NB4 (cell line): ENCODE data around the gene EGR2.
A peak's percentile ranks its signal among the peaks of the same experiment; 100 is the strongest.

ENCODE experiments used
- DNase-seq: peaks from one replicate; pipeline ENCODE4 v3.0.0; 2010; ENCODE audit warnings: low read depth
- H3K4me3 ChIP-seq: one replicate; pipeline ENCODE4 v1.5.1; 2011; ENCODE audit warnings: mild to moderate bottlenecking, low read depth, low read length, moderate library complexity
- MYC ChIP-seq: IDR thresholded peaks from 2 replicates; pipeline ENCODE4 v1.6.1; 2011; ENCODE audit warnings: low read depth, low read length
- POLR2A ChIP-seq: IDR thresholded peaks from 2 replicates; pipeline ENCODE4 v1.6.1; 2011; ENCODE audit warnings: mild to moderate bottlenecking; ENCODE audit not compliant: insufficient read length; ENCODE audit errors: extremely low read depth
- TF ChIP-seq, protein P1 (sequence below): IDR thresholded peaks from 2 replicates; pipeline ENCODE4 v1.6.1; 2011; ENCODE audit warnings: low read depth, low read length
- TF ChIP-seq, protein P2 (sequence below): IDR thresholded peaks from one replicate; pipeline ENCODE4 v1.5.1; 2012; ENCODE audit warnings: low read depth, low read length

Gene EGR2

GRCh38 chr10:62817766-62818425, 1.7 kb upstream of the EGR2 start:
- TF ChIP-seq, protein P1, sequence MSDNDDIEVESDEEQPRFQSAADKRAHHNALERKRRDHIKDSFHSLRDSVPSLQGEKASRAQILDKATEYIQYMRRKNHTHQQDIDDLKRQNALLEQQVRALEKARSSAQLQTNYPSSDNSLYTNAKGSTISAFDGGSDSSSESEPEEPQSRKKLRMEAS = peak; percentile 52
- no peak for TF ChIP-seq MYC
- TF ChIP-seq, protein P2, sequence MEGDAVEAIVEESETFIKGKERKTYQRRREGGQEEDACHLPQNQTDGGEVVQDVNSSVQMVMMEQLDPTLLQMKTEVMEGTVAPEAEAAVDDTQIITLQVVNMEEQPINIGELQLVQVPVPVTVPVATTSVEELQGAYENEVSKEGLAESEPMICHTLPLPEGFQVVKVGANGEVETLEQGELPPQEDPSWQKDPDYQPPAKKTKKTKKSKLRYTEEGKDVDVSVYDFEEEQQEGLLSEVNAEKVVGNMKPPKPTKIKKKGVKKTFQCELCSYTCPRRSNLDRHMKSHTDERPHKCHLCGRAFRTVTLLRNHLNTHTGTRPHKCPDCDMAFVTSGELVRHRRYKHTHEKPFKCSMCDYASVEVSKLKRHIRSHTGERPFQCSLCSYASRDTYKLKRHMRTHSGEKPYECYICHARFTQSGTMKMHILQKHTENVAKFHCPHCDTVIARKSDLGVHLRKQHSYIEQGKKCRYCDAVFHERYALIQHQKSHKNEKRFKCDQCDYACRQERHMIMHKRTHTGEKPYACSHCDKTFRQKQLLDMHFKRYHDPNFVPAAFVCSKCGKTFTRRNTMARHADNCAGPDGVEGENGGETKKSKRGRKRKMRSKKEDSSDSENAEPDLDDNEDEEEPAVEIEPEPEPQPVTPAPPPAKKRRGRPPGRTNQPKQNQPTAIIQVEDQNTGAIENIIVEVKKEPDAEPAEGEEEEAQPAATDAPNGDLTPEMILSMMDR = peak; percentile 59
- no peak for TF ChIP-seq POLR2A
- H3K4me3 ChIP-seq = peak overlapping the region; percentile 57
- DNase-seq = peak; percentile 87

- peak; percentile 67 for DNase-seq
- no peak for TF ChIP-seq MYC
- TF ChIP-seq, protein P1 = no peak; the same call in 1 of the 2 replicates
- H3K4me3 ChIP-seq = peak overlapping the region; percentile 57
Observed at GRCh38 chr10:62817121-62817765, 1.1 kb upstream of the EGR2 start.

GRCh38 chr10:62816076-62816330, 163 bp downstream of the EGR2 start:
- TF ChIP-seq POLR2A = no peak
- no peak for TF ChIP-seq MYC
- H3K4me3 ChIP-seq = peak overlapping the region; percentile 57
- DNase-seq = no peak

DNA sequence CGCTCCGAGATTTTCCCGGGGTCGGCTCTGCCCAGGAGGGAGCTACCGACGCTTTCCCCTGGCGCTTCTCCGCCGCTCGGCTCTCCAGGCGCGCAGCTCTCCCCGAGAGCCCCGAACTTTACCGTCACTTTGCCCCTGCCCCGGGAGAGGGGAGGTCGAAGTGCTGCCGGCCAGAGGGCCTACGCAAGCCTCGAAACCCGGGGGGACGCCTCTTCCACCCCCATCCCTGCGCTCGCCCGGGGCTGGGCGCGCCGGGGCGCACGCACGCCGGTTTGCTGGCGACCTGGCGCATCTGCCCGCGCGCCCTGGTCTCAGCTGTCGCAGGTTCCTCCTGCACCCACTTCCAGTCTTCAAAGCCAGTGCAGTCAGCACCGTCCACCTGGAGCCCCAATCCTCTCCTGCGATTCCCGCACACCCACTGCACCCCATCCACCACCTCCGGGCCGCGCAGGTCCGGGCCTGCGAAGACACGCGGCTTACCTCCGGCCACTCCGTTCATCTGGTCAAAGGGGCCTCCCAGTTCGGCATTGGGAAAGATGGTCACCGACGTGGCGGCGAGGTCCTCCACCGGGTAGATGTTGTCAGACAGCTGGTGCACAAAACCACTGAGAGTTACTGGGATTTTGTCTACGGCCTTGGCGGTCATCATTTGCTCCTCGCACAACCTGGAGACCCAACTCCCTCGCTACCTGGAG, 638 bp downstream of the EGR2 start:
- DNase-seq = peak; percentile 23
- peak overlapping the region; percentile 57 for H3K4me3 ChIP-seq

DNA sequence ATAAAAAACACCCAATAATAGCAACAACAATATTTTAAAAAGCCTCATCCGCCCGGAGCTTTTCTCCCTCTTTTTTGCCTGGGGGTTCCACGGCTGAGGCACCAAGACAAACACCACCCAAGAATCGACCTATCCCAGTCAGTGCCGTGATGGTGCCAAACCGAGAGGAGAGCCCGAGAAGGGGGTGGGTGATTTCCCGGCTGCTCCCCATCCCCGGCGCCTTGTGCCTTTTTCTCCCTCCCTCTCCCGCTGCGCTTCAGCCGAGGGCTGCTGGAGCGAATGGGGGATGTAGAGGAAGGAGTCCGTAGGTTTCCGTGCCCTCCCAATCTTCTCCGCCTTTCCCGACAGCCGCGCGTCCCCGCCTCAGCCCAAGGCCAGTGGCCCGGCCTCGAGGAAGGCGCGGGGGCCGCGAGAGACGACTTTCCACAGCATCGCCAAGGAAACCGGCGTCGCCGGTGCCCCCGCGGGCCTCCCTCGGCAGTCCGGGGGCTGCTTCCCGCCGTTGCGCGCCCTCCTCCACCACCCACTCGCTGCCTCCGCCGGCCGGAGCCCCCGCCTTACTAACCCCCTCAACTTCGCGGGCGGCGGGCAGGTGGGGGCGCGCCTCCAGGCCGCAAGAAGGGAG, 1.3 kb downstream of the EGR2 start:
- DNase-seq = no peak
- TF ChIP-seq, protein P1 = no peak
- TF ChIP-seq POLR2A = no peak
- no peak for TF ChIP-seq MYC
- no peak overlapping the region for H3K4me3 ChIP-seq

More for the DNA sequence above, 638 bp downstream of the EGR2 start:
- TF ChIP-seq, protein P2 = no peak
- TF ChIP-seq, protein P1 = no peak
- no peak for TF ChIP-seq POLR2A
- TF ChIP-seq MYC = no peak

- TF ChIP-seq POLR2A = no peak
- TF ChIP-seq, protein P2 = no peak
- TF ChIP-seq MYC = no peak
- TF ChIP-seq, protein P1 = no peak
- no peak for DNase-seq
- no peak overlapping the region for H3K4me3 ChIP-seq
Observed at GRCh38 chr10:62813981-62814380, 2.2 kb downstream of the EGR2 start.

GRCh38 chr10:62813453-62813852, 2.7 kb downstream of the EGR2 start:
- TF ChIP-seq, protein P1 = no peak
- no peak for TF ChIP-seq POLR2A
- TF ChIP-seq, protein P2 = no peak
- no peak for DNase-seq
- H3K4me3 ChIP-seq = no peak overlapping the region
